Stimulated activated CD4-positive, alpha-beta T cell treated with anti-CD3 and anti-CD28 coated beads, Interleukin-12 subunit alpha, Interleukin-12 subunit beta, amount 100 ng/mL, for 48 hours (primary cell): ENCODE measurements around the gene RALGAPA1.

ENCODE experiments used
- DNase-seq, 3 donors: peaks; one replicate each; pipeline ENCODE4 v3.0.0-alpha.2; 2020; ENCODE audit warnings: low read depth in 2 of 3, low spot score in 1 of 3

The RALGAPA1 gene

DNA sequence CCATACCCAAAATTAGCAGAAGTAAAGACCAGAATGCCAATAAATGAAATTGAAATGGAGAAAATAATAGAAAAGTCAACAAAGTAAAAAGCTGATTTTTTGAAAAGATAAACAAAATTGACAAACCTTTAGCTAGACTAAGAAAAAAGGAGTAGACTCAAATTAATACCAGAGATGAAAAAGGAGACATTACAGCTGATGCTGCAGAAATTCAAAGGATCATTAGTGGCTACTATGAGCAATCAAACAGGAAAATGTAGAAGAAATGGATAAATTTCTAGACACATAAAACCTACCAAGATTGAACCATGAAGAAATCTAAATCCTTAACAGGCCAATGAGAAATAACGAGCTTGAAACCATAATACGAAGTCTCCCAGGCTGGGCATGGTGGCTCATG lies 309.9 kb downstream of the RALGAPA1 start:
- no peak for DNase-seq

DNA sequence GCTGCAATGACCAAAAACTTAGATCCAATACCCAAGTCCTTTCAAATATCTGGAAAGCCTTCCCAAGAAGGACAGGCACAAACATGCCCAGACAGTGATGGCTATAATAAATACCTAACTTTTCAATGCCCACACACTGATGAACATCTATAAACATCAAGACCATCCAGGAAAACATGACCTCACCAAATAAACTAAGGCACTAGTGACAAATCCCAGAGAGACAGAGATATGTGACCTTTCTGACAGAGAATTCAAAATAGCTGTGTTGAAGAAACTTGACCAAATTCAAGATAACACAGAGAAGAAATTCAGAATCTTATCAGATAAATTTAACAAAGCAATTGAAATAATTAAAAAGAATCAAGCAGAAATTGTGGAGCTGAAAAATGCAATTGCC lies 313.8 kb downstream of the RALGAPA1 start:
- DNase-seq = no peak

DNA sequence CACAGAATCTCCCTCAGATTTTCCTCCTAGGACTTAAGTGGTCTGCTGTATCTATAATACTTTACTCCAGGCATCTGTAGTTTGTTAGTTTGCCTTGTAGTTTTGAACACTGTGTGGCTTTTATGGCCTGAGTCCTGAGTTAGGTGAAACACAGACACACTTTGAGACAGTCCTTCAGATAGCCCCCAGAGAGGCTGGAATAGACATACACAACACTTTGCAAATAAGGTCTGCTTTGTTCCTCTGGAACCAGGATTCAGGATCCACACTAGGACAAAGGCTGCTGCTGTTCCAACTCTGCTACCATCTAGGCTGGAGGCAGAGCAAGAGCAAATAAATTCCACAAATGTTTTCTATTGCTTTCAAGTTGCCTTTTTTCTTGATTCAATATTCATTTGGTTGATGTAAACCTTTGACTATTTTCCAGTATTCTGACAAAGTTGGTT lies 316.5 kb downstream of the RALGAPA1 start:
- DNase-seq = no peak
